ENCODE data around the gene NCEH1. TPM values are rescaled to one million over a fixed set of nuclear protein-coding genes. Genes with fewer than 3 reads are reported as not detected.

Gene NCEH1
- total RNA-seq, 2 experiments from 2014 or later, result 0.33 to 0.50 TPM

DNA sequence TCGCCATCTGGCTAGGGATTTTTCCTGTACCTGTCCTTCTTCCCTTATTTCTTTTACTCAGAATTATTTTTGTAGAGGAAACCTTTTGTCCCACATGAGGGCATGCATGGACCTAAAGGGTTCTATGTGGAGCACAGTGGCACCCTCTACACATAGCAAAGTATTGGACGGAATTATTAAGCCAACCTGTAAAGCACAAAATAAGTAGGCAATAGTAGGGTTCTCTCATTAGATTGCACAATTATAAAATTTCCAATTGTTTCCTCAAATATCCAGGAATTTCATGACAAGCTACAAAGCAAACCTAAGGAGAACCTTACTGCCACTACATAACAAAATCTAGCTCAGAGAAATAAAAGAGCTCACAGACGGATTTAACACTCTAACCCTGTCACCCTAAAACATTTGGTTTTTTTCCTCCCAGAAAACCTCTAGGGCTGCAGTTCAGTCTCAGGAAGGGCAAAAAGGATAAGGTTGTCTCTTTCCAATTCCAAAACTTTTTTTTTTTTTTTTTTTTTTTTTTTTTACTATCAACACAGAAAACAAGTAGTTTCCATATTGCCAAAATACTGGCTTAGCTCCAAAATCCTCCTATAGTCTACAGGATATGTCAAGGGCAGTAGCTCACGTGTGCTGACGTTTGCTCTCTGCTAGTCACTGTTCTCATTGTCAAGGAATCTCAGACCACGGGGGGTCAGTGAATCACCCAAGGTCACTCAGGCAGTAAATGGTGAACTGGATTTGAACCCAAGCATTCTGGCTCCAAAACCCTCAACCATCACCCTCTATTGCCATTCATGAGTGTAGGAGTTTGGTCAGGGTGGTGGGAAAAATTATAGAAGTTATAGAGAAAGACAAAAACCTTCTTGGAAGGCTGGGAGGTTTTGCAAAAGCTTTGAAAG lies 52.3 kb downstream of the NCEH1 start:
- Histone ChIP-seq H3K27ac (ENCODE audit: low read depth in 1 of 2, low read length in 2 of 2) (no peak overlapping the region), H3K27me3 (ENCODE audit: control insufficient read depth in 1 of 2, insufficient read depth in 2 of 2, low read length in 2 of 2) (no peaks in the 10 kb centered on the region), H3K4me1 (ENCODE audit: insufficient read depth, low read length) (no peaks in the 10 kb centered on the region), H3K9me3 (ENCODE audit: control insufficient read depth in 1 of 2, insufficient read depth in 1 of 2, low read length in 2 of 2) (no peaks in the 10 kb centered on the region), H3K36me3 (ENCODE audit: insufficient read depth, low read length) (no peaks in the 10 kb centered on the region), H3K4me3 (ENCODE audit: low read length) (no peak overlapping the region)
- intact Hi-C loops (cut with DNase I, micrococcal nuclease), result no loop called here
- Mint-ChIP-seq H3K9me3 (no peaks in the 10 kb centered on the region), H3K4me1 (ENCODE audit: low read depth) (peaks cover 11% of the 10 kb centered on the region), H3K36me3 (ENCODE audit: low read depth) (no peaks in the 10 kb centered on the region), H3K27ac (no peak overlapping the region), H3K4me3 (no peak overlapping the region), H3K27me3 (no peaks in the 10 kb centered on the region)
- DNase-seq (no peak), ATAC-seq (ENCODE audit: poor library complexity) (no peak)
- CTCF ChIA-PET, result interaction anchor here (1.3 kb wide), 1 partner anchor 9 kb away, joined by 3 read pairs; no protein-coding TSS in a partner anchor
- POLR2A ChIA-PET, result interaction anchor here (0.5 kb wide), 1 partner anchor 76 kb away, joined by 3 read pairs; no protein-coding TSS in a partner anchor
- no peak for TF ChIP-seq CTCF (IDR thresholded peaks at IDR 0.05)

GRCh38 chr3:172656602-172657001 lies 54.3 kb downstream of the NCEH1 start:
- CTCF ChIA-PET, result no interaction called here
- no peaks in the 10 kb centered on the region for H3K4me1 ChIP-seq (ENCODE audit: insufficient read depth, low read length)
- no peaks in the 10 kb centered on the region for H3K9me3 ChIP-seq (ENCODE audit: control insufficient read depth in 1 of 2, insufficient read depth in 1 of 2, low read length in 2 of 2)
- no peaks in the 10 kb centered on the region for H3K36me3 ChIP-seq (ENCODE audit: insufficient read depth, low read length)
- no peaks in the 10 kb centered on the region for H3K9me3 Mint-ChIP-seq
- no peaks in the 10 kb centered on the region for H3K27me3 ChIP-seq (ENCODE audit: control insufficient read depth in 1 of 2, insufficient read depth in 2 of 2, low read length in 2 of 2)
- TF ChIP-seq CTCF (IDR thresholded peaks at IDR 0.05), result no peak
- POLR2A ChIA-PET, result no interaction called here
- no peaks in the 10 kb centered on the region for H3K36me3 Mint-ChIP-seq (ENCODE audit: low read depth)
- intact Hi-C loops (cut with DNase I, micrococcal nuclease), result no loop called here
- ATAC-seq (ENCODE audit: poor library complexity), result no peak
- H3K4me1 Mint-ChIP-seq (ENCODE audit: low read depth), result peaks cover 11% of the 10 kb centered on the region
- DNase-seq, result no peak
- no peak overlapping the region for H3K27ac ChIP-seq (ENCODE audit: low read depth in 1 of 2, low read length in 2 of 2)
- H3K4me3 Mint-ChIP-seq, result no peak overlapping the region
- no peak overlapping the region for H3K4me3 ChIP-seq (ENCODE audit: low read length)
- H3K27me3 Mint-ChIP-seq, result no peaks in the 10 kb centered on the region
- H3K27ac Mint-ChIP-seq, result no peak overlapping the region

GRCh38 chr3:172655388-172655787 lies 55.5 kb downstream of the NCEH1 start:
- intact Hi-C loops (cut with DNase I, micrococcal nuclease), result no loop called here
- DNase-seq (no peak), ATAC-seq (ENCODE audit: poor library complexity) (no peak)
- no peak for TF ChIP-seq CTCF (IDR thresholded peaks at IDR 0.05)
- Mint-ChIP-seq H3K4me1 (ENCODE audit: low read depth) (peaks cover 1% of the 10 kb centered on the region), H3K27me3 (no peaks in the 10 kb centered on the region), H3K36me3 (ENCODE audit: low read depth) (no peaks in the 10 kb centered on the region), H3K9me3 (no peaks in the 10 kb centered on the region), H3K27ac (no peak overlapping the region), H3K4me3 (no peak overlapping the region)
- POLR2A ChIA-PET, result no interaction called here
- H3K27me3 ChIP-seq (ENCODE audit: control insufficient read depth in 1 of 2, insufficient read depth in 2 of 2, low read length in 2 of 2), result no peaks in the 10 kb centered on the region
- H3K36me3 ChIP-seq (ENCODE audit: insufficient read depth, low read length), result no peaks in the 10 kb centered on the region
- CTCF ChIA-PET, result no interaction called here
- H3K4me3 ChIP-seq (ENCODE audit: low read length), result no peak overlapping the region
- H3K27ac ChIP-seq (ENCODE audit: low read depth in 1 of 2, low read length in 2 of 2), result no peak overlapping the region
- no peaks in the 10 kb centered on the region for H3K9me3 ChIP-seq (ENCODE audit: control insufficient read depth in 1 of 2, insufficient read depth in 1 of 2, low read length in 2 of 2)
- H3K4me1 ChIP-seq (ENCODE audit: insufficient read depth, low read length), result no peaks in the 10 kb centered on the region
